ENCODE results near the gene RABL3. TPM values are rescaled to one million over a fixed set of nuclear protein-coding genes. Genes with fewer than 3 reads are reported as not detected.
A peak's percentile ranks its signal among the peaks of the same experiment; 100 is the strongest.
"Not testable (repeated sequence)": the region's sequence is repeated elsewhere in the genome, so short reads cannot be mapped to it uniquely, and the experiment has no call there.

The RABL3 gene
- total RNA-seq, 1 experiment from 2014 or later: 3.8 TPM

- in situ Hi-C loops (cut with HindIII; ENCODE audit: low pct_unique_long_range_greater_than_20kb, low sequenced_read_pairs): no loop called here
- peak; percentile 10 for DNase-seq (ENCODE audit: low read depth)
These were observed 48.7 kb downstream of the RABL3 start for GRCh38 chr3:120693439-120694171.

GRCh38 chr3:120689395-120689794, 52.9 kb downstream of the RABL3 start:
- no peak for DNase-seq (ENCODE audit: low read depth)
- in situ Hi-C loops (cut with HindIII; ENCODE audit: low pct_unique_long_range_greater_than_20kb, low sequenced_read_pairs): no loop called here

- in situ Hi-C loops (cut with HindIII; ENCODE audit: low pct_unique_long_range_greater_than_20kb, low sequenced_read_pairs): no loop called here
- no peak for DNase-seq (ENCODE audit: low read depth)
These were observed 54.2 kb downstream of the RABL3 start for GRCh38 chr3:120688121-120688520.

GRCh38 chr3:120685411-120685810, 56.9 kb downstream of the RABL3 start:
- in situ Hi-C loops (cut with HindIII; ENCODE audit: low pct_unique_long_range_greater_than_20kb, low sequenced_read_pairs): no loop called here
- no peak for DNase-seq (ENCODE audit: low read depth)

- in situ Hi-C loops (cut with HindIII; ENCODE audit: low pct_unique_long_range_greater_than_20kb, low sequenced_read_pairs): no loop called here
- DNase-seq (ENCODE audit: low read depth): no peak
These were observed 57.4 kb downstream of the RABL3 start for GRCh38 chr3:120684896-120685295.

- in situ Hi-C loops (cut with HindIII; ENCODE audit: low pct_unique_long_range_greater_than_20kb, low sequenced_read_pairs): no loop called here
- DNase-seq (ENCODE audit: low read depth): no peak
These were observed 58.5 kb downstream of the RABL3 start for GRCh38 chr3:120683671-120684301.

GRCh38 chr3:120683213-120683612, 59.1 kb downstream of the RABL3 start:
- DNase-seq (ENCODE audit: low read depth): no peak
- in situ Hi-C loops (cut with HindIII; ENCODE audit: low pct_unique_long_range_greater_than_20kb, low sequenced_read_pairs): no loop called here

- in situ Hi-C loops (cut with HindIII; ENCODE audit: low pct_unique_long_range_greater_than_20kb, low sequenced_read_pairs): no loop called here
These were observed 60.1 kb downstream of the RABL3 start, which contains the start of gene HGD for GRCh38 chr3:120682095-120682681. Gene HGD (minus strand): TSS chr3:120682239. CDS start chr3:120682111, 128 bp downstream.

GRCh38 chr3:120681506-120682038, 60.7 kb downstream of the RABL3 start:
- in situ Hi-C loops (cut with HindIII; ENCODE audit: low pct_unique_long_range_greater_than_20kb, low sequenced_read_pairs): no loop called here
- DNase-seq (ENCODE audit: low read depth): peak; percentile 55

More at GRCh38 chr3:120682095-120682681, 60.1 kb downstream of the RABL3 start, which contains the start of gene HGD:
- DNase-seq (ENCODE audit: low read depth): peak; percentile 81

- peak; percentile 8 for DNase-seq (ENCODE audit: low read depth)
- in situ Hi-C loops (cut with HindIII; ENCODE audit: low pct_unique_long_range_greater_than_20kb, low sequenced_read_pairs): no loop called here
These were observed 61.3 kb downstream of the RABL3 start for GRCh38 chr3:120681018-120681417.

GRCh38 chr3:120680193-120680894, 62.0 kb downstream of the RABL3 start:
- no peak for DNase-seq (ENCODE audit: low read depth)

GRCh38 chr3:120678984-120679383, 63.3 kb downstream of the RABL3 start:
- in situ Hi-C loops (cut with HindIII; ENCODE audit: low pct_unique_long_range_greater_than_20kb, low sequenced_read_pairs): no loop called here
- DNase-seq (ENCODE audit: low read depth): no peak

More at GRCh38 chr3:120680193-120680894, 62.0 kb downstream of the RABL3 start:
- in situ Hi-C loops (cut with HindIII; ENCODE audit: low pct_unique_long_range_greater_than_20kb, low sequenced_read_pairs): no loop called here

GRCh38 chr3:120678331-120678947, 63.9 kb downstream of the RABL3 start:
- DNase-seq (ENCODE audit: low read depth): peak; percentile 93
- in situ Hi-C loops (cut with HindIII; ENCODE audit: low pct_unique_long_range_greater_than_20kb, low sequenced_read_pairs): no loop called here

- in situ Hi-C loops (cut with HindIII; ENCODE audit: low pct_unique_long_range_greater_than_20kb, low sequenced_read_pairs); DNase-seq (ENCODE audit: low read depth): not testable (repeated sequence)
These were observed 65.1 kb downstream of the RABL3 start for GRCh38 chr3:120677193-120677592.

GRCh38 chr3:120673116-120673515, 69.2 kb downstream of the RABL3 start:
- no peak for DNase-seq (ENCODE audit: low read depth)
- in situ Hi-C loops (cut with HindIII; ENCODE audit: low pct_unique_long_range_greater_than_20kb, low sequenced_read_pairs): no loop called here

GRCh38 chr3:120670576-120670975, 71.7 kb downstream of the RABL3 start:
- no peak for DNase-seq (ENCODE audit: low read depth)
- in situ Hi-C loops (cut with HindIII; ENCODE audit: low pct_unique_long_range_greater_than_20kb, low sequenced_read_pairs): no loop called here

- DNase-seq (ENCODE audit: low read depth): no peak
- in situ Hi-C loops (cut with HindIII; ENCODE audit: low pct_unique_long_range_greater_than_20kb, low sequenced_read_pairs): no loop called here
These were observed 77.4 kb downstream of the RABL3 start for GRCh38 chr3:120664926-120665325.

GRCh38 chr3:120661945-120662344, 80.4 kb downstream of the RABL3 start:
- no peak for DNase-seq (ENCODE audit: low read depth)
- in situ Hi-C loops (cut with HindIII; ENCODE audit: low pct_unique_long_range_greater_than_20kb, low sequenced_read_pairs): no loop called here

Measured in Caki2 (cell line).